ENCODE measurements around the gene FAM184B.

The FAM184B gene

GRCh38 chr4:17701138-17701839 lies 80.1 kb downstream of the FAM184B start:
- Histone ChIP-seq H3K27ac (no peak overlapping the region), H3K4me3 (no peak overlapping the region)
- DNase-seq (ENCODE audit: low spot score): no peak
- TF ChIP-seq CTCF (IDR thresholded peaks at IDR 0.05): no peak

- Histone ChIP-seq H3K4me3 (no peak overlapping the region), H3K27ac (no peak overlapping the region)
- no peak for TF ChIP-seq CTCF (IDR thresholded peaks at IDR 0.05)
- no peak for DNase-seq (ENCODE audit: low spot score)
These were observed 82.0 kb downstream of the FAM184B start for GRCh38 chr4:17699380-17699779.

- H3K4me3 ChIP-seq: no peak overlapping the region
- DNase-seq (ENCODE audit: low spot score): no peak
- no peak overlapping the region for H3K27ac ChIP-seq
- no peak for TF ChIP-seq CTCF (IDR thresholded peaks at IDR 0.05)
These were observed 83.3 kb downstream of the FAM184B start for GRCh38 chr4:17698116-17698515.

- DNase-seq (ENCODE audit: low spot score): no peak
- H3K27ac ChIP-seq: no peak overlapping the region
- no peak overlapping the region for H3K4me3 ChIP-seq
- no peak for TF ChIP-seq CTCF (IDR thresholded peaks at IDR 0.05)
These were observed 86.1 kb downstream of the FAM184B start for GRCh38 chr4:17695341-17695740.

GRCh38 chr4:17694552-17694951 lies 86.9 kb downstream of the FAM184B start:
- Histone ChIP-seq H3K27ac (no peak overlapping the region), H3K4me3 (no peak overlapping the region)
- DNase-seq (ENCODE audit: low spot score): no peak
- no peak for TF ChIP-seq CTCF (IDR thresholded peaks at IDR 0.05)

GRCh38 chr4:17690898-17691297 lies 90.5 kb downstream of the FAM184B start:
- TF ChIP-seq CTCF (IDR thresholded peaks at IDR 0.05): no peak
- H3K4me3 ChIP-seq: no peak overlapping the region
- H3K27ac ChIP-seq: no peak overlapping the region
- no peak for DNase-seq (ENCODE audit: low spot score)

GRCh38 chr4:17690135-17690534 lies 91.3 kb downstream of the FAM184B start:
- no peak for DNase-seq (ENCODE audit: low spot score)
- H3K4me3 ChIP-seq: no peak overlapping the region
- TF ChIP-seq CTCF (IDR thresholded peaks at IDR 0.05): no peak
- no peak overlapping the region for H3K27ac ChIP-seq
